ENCODE data around the gene TMEM169.

TMEM169 gene

DNA sequence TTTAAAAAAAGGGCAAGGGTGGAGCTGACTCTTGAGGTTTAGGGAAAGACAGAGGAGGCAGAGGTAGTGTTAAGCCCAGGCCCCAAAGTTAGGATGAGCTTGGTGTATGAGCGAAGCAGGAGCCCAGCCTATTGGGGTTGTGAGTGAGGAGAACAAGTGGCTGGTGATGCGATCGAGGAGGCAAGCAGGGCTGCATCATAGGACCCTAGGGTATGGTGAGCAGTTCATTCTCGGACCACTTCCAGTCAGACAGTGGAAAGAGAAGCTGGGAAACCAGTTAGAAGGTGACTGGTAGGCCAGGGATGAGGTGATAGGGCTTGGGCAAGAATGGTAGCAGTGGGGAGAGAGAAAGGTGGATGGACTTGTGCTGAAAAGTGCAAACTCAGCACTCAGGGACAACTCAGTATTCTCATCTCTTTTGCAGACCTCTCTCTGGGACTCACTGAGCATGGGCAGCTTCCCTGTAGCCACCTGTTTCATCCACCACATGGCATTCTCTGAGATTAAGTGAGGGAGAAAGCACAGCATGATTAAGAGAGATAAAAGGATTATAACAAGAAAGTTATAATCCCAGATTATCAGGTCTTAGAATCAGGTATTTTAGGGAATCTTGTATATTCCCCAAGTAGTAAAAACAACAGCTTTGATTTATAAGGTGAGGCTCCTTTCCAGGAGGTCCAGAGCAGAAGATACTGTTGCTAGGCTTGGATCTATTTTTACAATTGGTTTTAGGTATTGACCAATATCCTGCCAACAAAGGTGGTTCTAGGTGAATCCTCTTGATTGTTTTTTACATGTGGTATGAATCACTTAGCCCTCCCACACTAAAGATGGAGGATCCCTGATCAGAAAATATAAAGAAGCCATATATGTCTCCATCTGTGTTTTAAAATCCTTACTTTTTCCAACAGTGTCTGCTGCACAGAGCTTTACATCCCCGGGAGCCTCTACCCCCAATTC, 65.7 kb downstream of the TMEM169 start:
- ChIA-PET POLR2A (interaction anchor here (0.8 kb wide), 1 partner anchor 23 kb away, joined by 3 read pairs; no protein-coding TSS in a partner anchor), CTCF (no interaction called here)
- no peaks in the 10 kb centered on the region for H3K9me3 ChIP-seq (ENCODE audit: control insufficient read depth, insufficient read depth, low read depth, low read length)
- H3K4me1 ChIP-seq (ENCODE audit: control insufficient read depth, insufficient read depth, low read length) = no peaks in the 10 kb centered on the region
- TF ChIP-seq KLF8 (tag by site-specific recombination; IDR thresholded peaks at IDR 0.05) (no peak), ZNF624 (tag by site-specific recombination; IDR thresholded peaks at IDR 0.05) (no peak), ZBTB21 (tag by site-specific recombination; IDR thresholded peaks at IDR 0.05) (no peak), ZNF10 (tag by site-specific recombination; IDR thresholded peaks at IDR 0.05) (no peak), ZNF707 (tag by site-specific recombination; IDR thresholded peaks at IDR 0.05) (no peak), ZNF843 (tag by site-specific recombination; IDR thresholded peaks at IDR 0.05) (no peak), ZBTB48 (tag by site-specific recombination; IDR thresholded peaks at IDR 0.05) (no peak), ZFP69B (tag by site-specific recombination; IDR thresholded peaks at IDR 0.05) (no peak), ZNF776 (tag by site-specific recombination; IDR thresholded peaks at IDR 0.05; ENCODE audit: borderline replicate concordance) (no peak)
- TF ChIP-seq, protein P1, sequence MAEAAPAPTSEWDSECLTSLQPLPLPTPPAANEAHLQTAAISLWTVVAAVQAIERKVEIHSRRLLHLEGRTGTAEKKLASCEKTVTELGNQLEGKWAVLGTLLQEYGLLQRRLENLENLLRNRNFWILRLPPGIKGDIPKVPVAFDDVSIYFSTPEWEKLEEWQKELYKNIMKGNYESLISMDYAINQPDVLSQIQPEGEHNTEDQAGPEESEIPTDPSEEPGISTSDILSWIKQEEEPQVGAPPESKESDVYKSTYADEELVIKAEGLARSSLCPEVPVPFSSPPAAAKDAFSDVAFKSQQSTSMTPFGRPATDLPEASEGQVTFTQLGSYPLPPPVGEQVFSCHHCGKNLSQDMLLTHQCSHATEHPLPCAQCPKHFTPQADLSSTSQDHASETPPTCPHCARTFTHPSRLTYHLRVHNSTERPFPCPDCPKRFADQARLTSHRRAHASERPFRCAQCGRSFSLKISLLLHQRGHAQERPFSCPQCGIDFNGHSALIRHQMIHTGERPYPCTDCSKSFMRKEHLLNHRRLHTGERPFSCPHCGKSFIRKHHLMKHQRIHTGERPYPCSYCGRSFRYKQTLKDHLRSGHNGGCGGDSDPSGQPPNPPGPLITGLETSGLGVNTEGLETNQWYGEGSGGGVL (tag by site-specific recombination; IDR thresholded peaks at IDR 0.05) = no peak
- TF ChIP-seq, protein P2, sequence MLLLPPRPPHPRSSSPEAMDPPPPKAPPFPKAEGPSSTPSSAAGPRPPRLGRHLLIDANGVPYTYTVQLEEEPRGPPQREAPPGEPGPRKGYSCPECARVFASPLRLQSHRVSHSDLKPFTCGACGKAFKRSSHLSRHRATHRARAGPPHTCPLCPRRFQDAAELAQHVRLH (tag by site-specific recombination; IDR thresholded peaks at IDR 0.05) = no peak
- TF ChIP-seq, protein P3, sequence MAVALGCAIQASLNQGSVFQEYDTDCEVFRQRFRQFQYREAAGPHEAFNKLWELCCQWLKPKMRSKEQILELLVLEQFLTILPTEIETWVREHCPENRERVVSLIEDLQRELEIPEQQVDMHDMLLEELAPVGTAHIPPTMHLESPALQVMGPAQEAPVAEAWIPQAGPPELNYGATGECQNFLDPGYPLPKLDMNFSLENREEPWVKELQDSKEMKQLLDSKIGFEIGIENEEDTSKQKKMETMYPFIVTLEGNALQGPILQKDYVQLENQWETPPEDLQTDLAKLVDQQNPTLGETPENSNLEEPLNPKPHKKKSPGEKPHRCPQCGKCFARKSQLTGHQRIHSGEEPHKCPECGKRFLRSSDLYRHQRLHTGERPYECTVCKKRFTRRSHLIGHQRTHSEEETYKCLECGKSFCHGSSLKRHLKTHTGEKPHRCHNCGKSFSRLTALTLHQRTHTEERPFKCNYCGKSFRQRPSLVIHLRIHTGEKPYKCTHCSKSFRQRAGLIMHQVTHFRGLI (tag by site-specific recombination; IDR thresholded peaks at IDR 0.05) = no peak
- TF ChIP-seq, protein P4, sequence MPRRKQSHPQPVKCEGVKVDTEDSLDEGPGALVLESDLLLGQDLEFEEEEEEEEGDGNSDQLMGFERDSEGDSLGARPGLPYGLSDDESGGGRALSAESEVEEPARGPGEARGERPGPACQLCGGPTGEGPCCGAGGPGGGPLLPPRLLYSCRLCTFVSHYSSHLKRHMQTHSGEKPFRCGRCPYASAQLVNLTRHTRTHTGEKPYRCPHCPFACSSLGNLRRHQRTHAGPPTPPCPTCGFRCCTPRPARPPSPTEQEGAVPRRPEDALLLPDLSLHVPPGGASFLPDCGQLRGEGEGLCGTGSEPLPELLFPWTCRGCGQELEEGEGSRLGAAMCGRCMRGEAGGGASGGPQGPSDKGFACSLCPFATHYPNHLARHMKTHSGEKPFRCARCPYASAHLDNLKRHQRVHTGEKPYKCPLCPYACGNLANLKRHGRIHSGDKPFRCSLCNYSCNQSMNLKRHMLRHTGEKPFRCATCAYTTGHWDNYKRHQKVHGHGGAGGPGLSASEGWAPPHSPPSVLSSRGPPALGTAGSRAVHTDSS (tag by site-specific recombination; IDR thresholded peaks at IDR 0.05) = no peak
- no peak overlapping the region for H3K4me3 ChIP-seq (ENCODE audit: low read depth, low read length)
- peaks cover 68 to 99% of the 10 kb centered on the region in 2 experiments for H3K36me3 ChIP-seq (ENCODE audit: control insufficient read depth in 2 of 2, insufficient read depth in 1 of 2, low read length in 2 of 2)
- no peak overlapping the region for H3K27ac ChIP-seq (ENCODE audit: extremely low read depth, low read depth, low read length)

DNA sequence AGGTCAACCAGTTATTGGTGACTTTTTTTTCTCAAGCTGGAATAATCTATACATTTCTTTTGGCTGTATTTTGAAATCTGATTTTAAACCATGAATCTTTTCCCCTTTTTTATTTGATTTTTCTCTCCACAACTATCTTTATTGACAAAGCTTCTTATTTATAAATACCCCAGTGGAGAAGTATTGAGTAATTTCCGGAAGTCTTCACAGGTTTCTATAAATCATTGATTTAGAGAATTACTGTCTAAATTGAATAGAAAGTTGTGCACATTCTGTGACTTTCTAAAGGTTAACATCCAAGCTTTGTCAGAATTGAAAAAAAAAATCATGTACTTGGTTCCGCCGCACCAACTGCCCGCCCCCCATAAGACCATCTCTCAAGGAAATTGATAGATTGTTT, 67.3 kb downstream of the TMEM169 start:
- ChIA-PET POLR2A (no interaction called here), CTCF (no interaction called here)
- Histone ChIP-seq H3K36me3 (ENCODE audit: control insufficient read depth in 2 of 2, insufficient read depth in 1 of 2, low read length in 2 of 2) (peaks cover 53 to 100% of the 10 kb centered on the region in 2 experiments), H3K4me1 (ENCODE audit: control insufficient read depth, insufficient read depth, low read length) (no peaks in the 10 kb centered on the region), H3K9me3 (ENCODE audit: control insufficient read depth, insufficient read depth, low read depth, low read length) (no peaks in the 10 kb centered on the region), H3K4me3 (ENCODE audit: low read depth, low read length) (no peak overlapping the region), H3K27ac (ENCODE audit: extremely low read depth, low read depth, low read length) (no peak overlapping the region)
- TF ChIP-seq ZNF146 (tag by site-specific recombination; IDR thresholded peaks at IDR 0.05) (no peak), ZNF548 (tag by site-specific recombination; IDR thresholded peaks at IDR 0.05) (no peak), ZFP69B (tag by site-specific recombination; IDR thresholded peaks at IDR 0.05) (no peak), SCRT1 (tag by site-specific recombination; IDR thresholded peaks at IDR 0.05; ENCODE audit: borderline replicate concordance) (no peak), KLF9 (tag by site-specific recombination; IDR thresholded peaks at IDR 0.05; ENCODE audit: low read depth) (no peak), ZNF701 (tag by site-specific recombination; IDR thresholded peaks at IDR 0.05) (no peak), ZNF544 (tag by site-specific recombination; IDR thresholded peaks at IDR 0.05) (no peak), ZBTB1 (tag by site-specific recombination; IDR thresholded peaks at IDR 0.05) (no peak), ZNF629 (tag by site-specific recombination; IDR thresholded peaks at IDR 0.05) (no peak), ZNF366 (tag by site-specific recombination; conservative IDR thresholded peaks at IDR 0.05) (no peak), ZNF560 (tag by site-specific recombination; IDR thresholded peaks at IDR 0.05; ENCODE audit: borderline replicate concordance) (no peak), MEIS1 (CRISPR knock-in tag; IDR thresholded peaks at IDR 0.05; ENCODE audit: borderline replicate concordance) (no peak)
- TF ChIP-seq, protein P5, sequence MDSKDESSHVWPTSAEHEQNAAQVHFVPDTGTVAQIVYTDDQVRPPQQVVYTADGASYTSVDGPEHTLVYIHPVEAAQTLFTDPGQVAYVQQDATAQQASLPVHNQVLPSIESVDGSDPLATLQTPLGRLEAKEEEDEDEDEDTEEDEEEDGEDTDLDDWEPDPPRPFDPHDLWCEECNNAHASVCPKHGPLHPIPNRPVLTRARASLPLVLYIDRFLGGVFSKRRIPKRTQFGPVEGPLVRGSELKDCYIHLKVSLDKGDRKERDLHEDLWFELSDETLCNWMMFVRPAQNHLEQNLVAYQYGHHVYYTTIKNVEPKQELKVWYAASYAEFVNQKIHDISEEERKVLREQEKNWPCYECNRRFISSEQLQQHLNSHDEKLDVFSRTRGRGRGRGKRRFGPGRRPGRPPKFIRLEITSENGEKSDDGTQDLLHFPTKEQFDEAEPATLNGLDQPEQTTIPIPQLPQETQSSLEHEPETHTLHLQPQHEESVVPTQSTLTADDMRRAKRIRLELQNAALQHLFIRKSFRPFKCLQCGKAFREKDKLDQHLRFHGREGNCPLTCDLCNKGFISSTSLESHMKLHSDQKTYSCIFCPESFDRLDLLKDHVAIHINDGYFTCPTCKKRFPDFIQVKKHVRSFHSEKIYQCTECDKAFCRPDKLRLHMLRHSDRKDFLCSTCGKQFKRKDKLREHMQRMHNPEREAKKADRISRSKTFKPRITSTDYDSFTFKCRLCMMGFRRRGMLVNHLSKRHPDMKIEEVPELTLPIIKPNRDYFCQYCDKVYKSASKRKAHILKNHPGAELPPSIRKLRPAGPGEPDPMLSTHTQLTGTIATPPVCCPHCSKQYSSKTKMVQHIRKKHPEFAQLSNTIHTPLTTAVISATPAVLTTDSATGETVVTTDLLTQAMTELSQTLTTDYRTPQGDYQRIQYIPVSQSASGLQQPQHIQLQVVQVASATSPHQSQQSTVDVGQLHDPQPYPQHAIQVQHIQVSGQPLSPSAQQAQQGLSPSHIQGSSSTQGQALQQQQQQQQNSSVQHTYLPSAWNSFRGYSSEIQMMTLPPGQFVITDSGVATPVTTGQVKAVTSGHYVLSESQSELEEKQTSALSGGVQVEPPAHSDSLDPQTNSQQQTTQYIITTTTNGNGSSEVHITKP (tag by site-specific recombination; IDR thresholded peaks at IDR 0.05) = no peak

Measured in HEK293 (cell line).